NCI-H1694 treated with DMSO at 0.1 percent for 48 hours (cell line): ENCODE results near the gene ARHGEF1.
A peak's percentile ranks its signal among the peaks of the same experiment; 100 is the strongest.

Experiments
- DNase-seq: peaks from one replicate; lab custom pipeline; 2025; lab: John Stamatoyannopoulos, UW

Gene ARHGEF1

DNA sequence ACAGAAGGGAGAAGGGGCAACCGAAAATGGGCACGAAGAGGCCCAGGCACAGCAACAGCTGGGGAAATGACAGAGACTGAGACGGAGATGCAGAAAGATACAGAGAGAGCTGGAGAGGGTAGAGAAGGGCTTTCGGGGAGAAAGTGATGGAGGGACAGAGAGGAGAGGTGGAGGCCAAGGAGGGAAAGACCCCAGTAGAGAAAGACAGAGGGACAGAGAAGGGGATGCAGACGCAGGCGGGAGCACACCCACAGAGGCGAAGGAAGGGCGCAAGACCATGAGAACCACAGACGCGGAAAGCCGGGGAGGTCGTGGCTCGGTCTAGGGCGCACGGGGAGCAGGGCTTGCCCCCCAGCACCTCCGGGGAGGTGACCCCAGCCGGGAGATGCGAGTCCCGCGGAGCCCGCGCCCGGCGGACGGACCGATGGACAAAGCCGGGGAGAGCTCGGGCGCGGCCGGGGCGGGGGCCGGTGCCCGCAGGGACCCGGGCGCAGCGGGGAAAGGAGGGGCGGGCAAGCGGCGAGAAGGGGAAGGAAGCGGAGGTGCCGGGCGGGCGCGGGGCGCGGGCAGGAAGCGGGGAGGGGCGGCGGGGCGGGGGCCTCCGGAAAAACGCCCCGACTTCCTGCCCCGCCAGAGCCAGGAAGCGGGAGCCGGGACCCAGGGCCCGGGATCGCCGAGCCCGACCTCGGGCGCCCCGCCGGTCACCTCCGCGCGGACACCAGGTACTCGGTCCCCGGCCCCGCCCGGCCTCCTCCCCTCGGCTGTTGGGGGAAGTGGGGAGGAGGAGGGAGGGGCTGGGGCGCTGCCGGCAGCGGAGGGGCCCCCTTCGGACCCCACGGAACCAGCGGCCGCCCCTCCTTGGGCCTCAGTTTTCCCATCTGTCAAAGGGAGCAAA, at the start of gene ARHGEF1:
Gene ARHGEF1, plus strand, starts transcription at position 617 of the 895 bp plus-strand sequence. CDS start 4,899 bp downstream, outside the sequence.
- DNase-seq = no peak

- DNase-seq = no peak
Measured at GRCh38 chr19:41837981-41838708, 44.8 kb upstream of the ARHGEF1 start.

DNA sequence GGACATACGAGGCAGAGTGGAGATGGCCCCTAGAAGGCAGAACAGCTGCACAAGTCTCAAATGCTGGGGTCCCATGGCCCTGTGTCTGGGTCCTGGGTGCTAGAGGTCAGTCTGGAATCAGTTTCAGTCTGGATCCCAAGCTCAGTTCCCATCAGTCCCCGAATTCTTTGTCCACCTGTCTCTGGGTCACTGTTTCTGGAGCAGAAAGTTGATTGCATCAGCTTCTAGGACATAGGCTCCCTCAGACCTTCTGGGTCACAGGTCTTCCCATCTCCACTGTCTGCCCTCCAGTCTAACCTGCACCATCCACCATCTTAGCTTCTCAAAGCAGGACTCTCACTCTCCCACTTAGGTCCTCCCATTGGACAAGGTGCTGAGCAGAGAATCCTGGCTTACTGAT, 43.8 kb upstream of the ARHGEF1 start:
- no peak for DNase-seq

GRCh38 chr19:41843371-41843770, 39.6 kb upstream of the ARHGEF1 start:
- DNase-seq = no peak

DNA sequence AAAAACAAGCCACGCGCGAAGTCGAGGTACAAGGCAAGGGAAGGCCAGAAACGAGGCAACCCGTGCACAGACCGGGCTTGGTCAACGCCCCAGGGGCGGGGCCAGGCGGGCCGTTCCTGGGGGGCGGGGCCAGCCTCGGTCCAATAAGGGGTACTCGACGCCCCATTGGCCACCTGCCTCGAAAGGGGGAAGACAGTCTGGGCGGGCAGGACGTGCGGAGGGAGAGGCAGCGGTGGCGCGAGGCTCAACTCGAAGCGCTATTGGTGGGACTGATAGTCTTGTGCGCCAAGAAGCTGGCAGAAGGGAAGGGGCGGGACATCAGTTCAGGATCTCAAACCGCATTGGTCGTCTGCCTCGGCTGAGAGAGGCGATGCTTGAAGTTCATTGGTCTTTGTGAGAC, 38.4 kb upstream of the ARHGEF1 start, which contains the start of gene LYPD4:
Gene LYPD4, minus strand, starts transcription at position 83 of the 400 bp plus-strand sequence. CDS start 5,398 bp downstream, outside the sequence.
- DNase-seq = no peak

DNA sequence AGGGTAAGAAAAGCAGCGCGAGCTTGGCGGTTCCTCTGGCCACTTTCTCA, 38.2 kb upstream of the ARHGEF1 start, which contains the start of gene DMRTC2:
Gene DMRTC2, plus strand, starts transcription at position 42 of the 50 bp plus-strand sequence. CDS start 2,387 bp downstream, outside the sequence.
- DNase-seq = no peak

GRCh38 chr19:41845051-41845590, 37.9 kb upstream of the ARHGEF1 start:
- no peak for DNase-seq

GRCh38 chr19:41847351-41848105, 35.5 kb upstream of the ARHGEF1 start:
- DNase-seq = no peak

GRCh38 chr19:41848666-41849065, 34.3 kb upstream of the ARHGEF1 start:
- no peak for DNase-seq

- DNase-seq = no peak
Measured at GRCh38 chr19:41849067-41849466, 33.9 kb upstream of the ARHGEF1 start.

DNA sequence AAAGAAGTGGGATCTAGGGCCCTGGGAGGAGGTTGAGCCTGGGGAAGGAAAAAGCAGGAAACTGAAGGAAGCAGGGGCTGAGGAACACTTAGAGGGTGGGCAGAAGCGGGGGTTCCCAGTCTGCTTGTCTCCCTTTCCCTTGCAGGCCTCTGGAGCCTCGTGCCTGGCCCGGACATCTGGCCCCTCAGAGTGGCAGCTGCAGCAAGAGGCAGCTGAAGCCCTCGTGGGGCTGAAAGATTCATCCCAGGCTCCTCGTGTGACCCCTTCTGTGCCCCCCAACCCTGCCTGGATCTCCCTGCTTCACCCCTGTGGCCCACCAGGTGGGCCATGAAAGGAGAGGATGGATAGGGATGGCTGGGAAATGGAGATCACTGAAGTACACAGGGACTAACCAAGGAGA, 32.6 kb upstream of the ARHGEF1 start:
- no peak for DNase-seq

DNA sequence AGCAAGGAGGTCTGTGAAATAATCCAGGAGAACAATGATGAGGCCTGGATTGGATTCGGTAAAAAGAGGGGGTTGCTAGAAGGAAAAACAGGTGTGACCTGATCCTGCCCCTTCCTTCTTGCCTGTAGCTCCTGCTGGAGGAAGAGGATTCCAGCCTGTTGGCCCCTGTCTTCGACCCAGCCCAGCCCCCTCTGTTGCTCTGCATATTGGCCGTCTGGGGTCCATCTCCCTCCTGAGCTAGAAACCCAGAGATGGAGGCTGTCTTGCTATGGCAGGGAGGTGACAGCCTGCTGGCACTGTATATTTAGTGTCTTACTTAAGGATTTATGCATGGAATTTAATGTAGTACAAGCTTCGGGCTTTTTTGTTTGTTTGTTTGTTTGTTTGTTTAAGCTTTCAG, 31.5 kb upstream of the ARHGEF1 start:
- DNase-seq = no peak

DNA sequence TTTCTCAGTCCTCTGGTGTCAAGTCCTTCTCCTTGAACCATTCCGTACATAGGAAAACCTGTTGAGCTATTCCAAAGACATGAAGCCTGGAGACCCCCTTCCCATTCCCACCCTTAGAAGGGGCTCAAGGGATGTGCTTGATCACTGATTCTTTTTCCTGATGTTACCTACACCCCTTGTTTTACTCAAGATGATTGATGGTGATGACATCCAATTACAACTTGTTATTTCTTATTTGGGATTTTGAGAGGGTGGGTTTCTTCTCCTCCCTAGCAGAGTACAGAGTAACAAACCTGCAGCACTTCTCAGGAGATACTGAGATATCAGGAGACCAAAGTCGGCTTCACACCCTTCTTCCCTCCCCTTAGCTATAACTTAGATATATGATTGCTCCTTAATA, 29.6 kb upstream of the ARHGEF1 start:
- DNase-seq = no peak

DNA sequence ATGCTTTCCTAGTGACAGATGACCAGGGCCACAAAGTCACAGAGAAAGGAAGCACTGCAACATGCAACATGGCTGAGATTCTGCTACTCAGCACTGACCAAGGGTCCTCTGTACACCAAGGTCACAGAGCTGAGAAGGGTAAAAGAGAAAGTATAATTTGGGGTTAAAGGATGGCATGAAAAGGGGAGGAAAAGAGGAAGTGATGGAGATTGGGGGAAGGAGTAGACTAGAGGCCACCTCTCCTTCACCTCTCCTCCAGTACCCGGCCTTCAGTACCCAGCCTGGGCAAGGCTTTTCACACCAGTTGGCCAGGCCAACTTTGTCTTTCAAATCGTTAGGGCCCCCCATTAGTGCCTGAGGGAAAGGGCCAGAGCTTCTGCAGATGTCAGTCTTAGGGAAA, 29.2 kb upstream of the ARHGEF1 start:
- no peak for DNase-seq

DNA sequence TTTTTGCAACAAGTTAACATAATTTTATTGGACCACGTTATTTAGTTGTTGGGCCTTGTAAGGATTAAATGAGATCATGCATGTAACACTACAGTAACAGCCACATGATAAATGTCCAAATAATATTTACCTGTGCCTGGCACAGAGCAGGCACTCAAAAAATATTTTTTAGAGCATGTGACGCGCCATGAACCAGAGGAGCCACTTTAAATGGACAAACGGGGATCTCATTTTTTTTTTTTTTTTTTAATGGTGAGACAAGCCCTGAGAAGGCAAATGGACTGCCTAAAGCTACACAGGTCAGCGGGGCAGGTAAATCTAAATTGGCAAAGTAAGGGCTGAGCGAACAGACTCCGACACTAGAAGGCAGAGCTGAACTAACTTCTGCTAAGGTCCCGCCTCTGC, 23.8 kb upstream of the ARHGEF1 start:
- no peak for DNase-seq

- peak; percentile 98 for DNase-seq
Measured at GRCh38 chr19:41859618-41860418, 23.2 kb upstream of the ARHGEF1 start, which contains the start of gene RPS19. Gene RPS19 (plus strand): TSS chr19:41860255. CDS start chr19:41860775, 520 bp downstream.

DNA sequence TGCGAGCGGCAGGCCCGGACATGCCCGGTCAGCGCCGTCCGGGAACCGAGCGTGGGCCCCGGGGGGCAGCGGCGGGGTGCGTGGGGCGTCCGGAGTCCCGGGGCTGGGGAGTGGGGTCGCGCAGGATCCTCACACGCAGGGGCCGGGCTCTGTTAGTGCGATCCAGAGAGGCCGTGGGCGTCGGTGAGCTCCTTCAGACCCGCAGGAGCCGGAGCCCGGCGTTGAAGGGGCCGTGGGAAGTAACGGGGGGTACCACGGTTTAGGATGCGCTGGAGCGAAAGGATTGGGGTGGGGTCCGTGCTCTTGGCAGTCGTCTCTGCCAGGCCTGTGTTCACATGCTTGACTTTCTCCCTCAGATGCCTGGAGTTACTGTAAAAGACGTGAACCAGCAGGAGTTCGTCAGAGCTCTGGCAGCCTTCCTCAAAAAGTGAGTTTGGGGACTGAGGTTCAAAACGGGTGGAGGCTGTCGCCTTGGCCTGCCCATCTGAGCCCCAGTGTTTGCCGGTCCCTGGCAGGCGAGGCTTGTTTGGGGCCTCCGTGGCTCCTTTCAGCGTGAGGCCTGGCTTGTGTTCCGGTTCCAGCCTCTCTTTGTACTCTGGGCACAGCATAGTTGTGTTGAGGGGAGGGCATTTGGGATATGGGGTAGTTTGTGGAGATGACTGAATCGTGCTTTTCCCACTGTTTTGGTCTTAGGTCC, 22.4 kb upstream of the ARHGEF1 start:
- DNase-seq = no peak

GRCh38 chr19:41861116-41861768, 21.7 kb upstream of the ARHGEF1 start:
- no peak for DNase-seq

DNA sequence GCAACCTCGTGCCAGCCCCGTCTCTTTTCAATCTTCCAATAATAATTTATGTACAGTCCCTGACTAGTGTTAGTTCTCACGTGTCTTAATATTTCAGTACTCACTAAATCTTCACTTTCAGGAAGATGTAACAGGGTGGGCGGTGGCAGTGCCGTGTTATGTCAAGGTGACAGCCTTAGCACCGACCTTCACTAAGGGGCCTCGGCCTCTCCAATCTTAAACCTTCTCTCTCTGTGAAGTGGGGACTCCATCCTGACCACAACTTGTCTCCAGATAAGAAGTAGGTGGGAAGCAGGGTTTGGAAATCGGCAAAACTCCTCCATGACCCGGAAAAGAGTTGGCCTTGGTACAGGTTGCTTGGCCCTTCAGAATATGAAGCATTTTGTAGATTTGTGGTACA, 21.1 kb upstream of the ARHGEF1 start:
- DNase-seq = no peak

DNA sequence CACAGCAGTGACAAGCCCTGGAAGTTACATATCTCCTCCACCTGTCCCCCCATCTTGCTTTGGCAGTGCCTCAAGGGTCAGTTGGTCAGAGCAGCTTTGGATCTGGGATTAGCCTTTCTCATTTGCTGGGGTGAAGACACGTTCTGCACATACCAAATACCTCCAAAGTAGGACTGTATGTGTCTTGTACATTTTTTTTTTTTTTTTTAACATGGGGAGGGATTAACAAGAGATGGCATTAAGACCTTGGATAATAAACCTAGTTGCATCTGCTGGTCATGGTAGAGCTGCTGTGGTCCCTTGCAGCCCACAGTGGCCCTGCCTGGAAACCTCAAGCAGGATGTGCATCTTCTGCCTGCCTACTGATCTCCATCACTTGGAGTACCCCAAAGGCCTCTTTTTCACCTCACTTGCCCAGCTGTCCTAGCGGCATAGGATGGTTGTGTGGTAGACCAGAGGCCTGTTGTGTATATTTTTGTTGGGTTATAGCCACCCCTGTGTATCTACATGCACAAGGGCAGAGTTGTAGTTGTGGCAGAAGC, 20.5 kb upstream of the ARHGEF1 start:
- no peak for DNase-seq
